Cardiac fibroblast (primary cell): ENCODE data around the gene AFF3.

Experiments used
- DNase-seq, 2 donors: peaks; one replicate each; pipeline versions ENCODE4 v3.0.0 to v3.0.0-alpha.2; 2010; ENCODE audit warnings: low read depth in 2 of 2
- H3K4me3 ChIP-seq, 2 donors: replicated peaks in 1 of 2; 1 replicate in 1 of 2; 2 replicates in 1 of 2; pipeline ENCODE4 v1.5.1; 2011; ENCODE audit warnings: low read depth in 2 of 2, low read length in 2 of 2, mild to moderate bottlenecking in 2 of 2, moderate library complexity in 1 of 2
- TF ChIP-seq, protein P1 (sequence below): IDR thresholded peaks from one replicate; pipeline ENCODE4 v1.5.1; 2011; ENCODE audit warnings: low read depth, mild to moderate bottlenecking, low read length, inconsistent platforms

The AFF3 gene

DNA sequence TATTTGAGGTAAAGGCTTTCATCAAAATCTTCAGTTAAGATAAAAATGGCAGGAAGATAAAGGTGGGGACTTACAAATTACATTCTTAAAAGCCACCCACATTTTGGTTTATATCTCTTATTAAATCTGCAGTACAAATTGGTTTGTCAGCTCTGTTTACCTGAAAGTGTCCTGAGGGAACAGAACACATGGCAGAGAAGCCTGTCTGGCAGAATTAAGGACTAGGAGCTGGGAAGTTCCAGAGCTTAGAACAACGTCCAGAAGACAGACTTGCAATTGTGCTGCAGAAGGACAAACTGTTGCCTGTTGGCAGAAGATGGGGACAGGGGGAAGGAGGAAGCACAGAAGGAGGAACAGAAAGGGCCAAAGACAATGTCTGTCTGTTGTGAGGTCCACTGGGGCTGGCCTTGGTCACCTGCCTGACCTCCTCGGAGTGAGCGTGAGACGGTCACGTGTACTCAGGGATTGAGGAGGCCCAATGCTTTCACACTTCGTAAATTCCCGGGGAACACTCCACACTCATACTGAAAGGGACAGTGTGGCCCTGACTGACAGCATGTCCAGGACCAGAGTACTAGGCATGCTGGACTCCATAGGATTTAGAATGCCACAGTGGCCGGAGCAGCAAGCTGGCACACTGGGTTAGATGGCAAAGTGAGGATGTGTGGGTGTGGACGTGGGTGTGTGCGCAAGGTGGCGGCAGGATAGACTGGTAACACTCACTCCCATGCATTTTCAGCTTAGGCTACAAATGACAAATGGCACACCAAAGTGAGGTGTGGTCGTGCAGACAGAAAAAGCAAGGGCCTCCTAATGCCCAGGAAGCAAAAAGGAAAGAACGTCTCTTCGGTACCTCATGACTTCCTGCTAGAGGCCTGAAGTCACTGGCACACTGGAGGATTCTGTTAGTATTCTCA lies 441.6 kb downstream of the AFF3 start:
- no peak overlapping the region for H3K4me3 ChIP-seq
- no peak for DNase-seq
- TF ChIP-seq, protein P1, sequence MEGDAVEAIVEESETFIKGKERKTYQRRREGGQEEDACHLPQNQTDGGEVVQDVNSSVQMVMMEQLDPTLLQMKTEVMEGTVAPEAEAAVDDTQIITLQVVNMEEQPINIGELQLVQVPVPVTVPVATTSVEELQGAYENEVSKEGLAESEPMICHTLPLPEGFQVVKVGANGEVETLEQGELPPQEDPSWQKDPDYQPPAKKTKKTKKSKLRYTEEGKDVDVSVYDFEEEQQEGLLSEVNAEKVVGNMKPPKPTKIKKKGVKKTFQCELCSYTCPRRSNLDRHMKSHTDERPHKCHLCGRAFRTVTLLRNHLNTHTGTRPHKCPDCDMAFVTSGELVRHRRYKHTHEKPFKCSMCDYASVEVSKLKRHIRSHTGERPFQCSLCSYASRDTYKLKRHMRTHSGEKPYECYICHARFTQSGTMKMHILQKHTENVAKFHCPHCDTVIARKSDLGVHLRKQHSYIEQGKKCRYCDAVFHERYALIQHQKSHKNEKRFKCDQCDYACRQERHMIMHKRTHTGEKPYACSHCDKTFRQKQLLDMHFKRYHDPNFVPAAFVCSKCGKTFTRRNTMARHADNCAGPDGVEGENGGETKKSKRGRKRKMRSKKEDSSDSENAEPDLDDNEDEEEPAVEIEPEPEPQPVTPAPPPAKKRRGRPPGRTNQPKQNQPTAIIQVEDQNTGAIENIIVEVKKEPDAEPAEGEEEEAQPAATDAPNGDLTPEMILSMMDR, result no peak

DNA sequence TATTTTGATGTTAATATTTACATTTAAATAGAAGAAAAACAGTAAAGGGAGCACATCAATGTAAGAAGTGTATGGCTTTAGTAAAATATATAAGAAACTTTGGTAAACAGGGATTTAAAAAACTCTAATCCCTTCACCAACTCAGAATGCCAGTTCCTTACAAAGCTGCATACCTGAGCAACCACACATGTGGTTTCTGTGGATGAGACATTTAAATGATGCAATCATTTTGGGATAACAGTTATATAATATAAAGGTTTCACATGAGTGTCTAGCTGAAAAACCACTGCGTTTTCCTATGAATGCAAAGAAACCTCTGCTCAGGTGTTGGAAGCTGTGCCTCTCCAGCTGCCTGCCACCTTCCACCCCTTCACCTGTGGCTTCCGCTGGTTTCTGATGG lies 443.5 kb downstream of the AFF3 start:
- TF ChIP-seq, protein P1, result no peak
- no peak for DNase-seq
- H3K4me3 ChIP-seq, result no peak overlapping the region

DNA sequence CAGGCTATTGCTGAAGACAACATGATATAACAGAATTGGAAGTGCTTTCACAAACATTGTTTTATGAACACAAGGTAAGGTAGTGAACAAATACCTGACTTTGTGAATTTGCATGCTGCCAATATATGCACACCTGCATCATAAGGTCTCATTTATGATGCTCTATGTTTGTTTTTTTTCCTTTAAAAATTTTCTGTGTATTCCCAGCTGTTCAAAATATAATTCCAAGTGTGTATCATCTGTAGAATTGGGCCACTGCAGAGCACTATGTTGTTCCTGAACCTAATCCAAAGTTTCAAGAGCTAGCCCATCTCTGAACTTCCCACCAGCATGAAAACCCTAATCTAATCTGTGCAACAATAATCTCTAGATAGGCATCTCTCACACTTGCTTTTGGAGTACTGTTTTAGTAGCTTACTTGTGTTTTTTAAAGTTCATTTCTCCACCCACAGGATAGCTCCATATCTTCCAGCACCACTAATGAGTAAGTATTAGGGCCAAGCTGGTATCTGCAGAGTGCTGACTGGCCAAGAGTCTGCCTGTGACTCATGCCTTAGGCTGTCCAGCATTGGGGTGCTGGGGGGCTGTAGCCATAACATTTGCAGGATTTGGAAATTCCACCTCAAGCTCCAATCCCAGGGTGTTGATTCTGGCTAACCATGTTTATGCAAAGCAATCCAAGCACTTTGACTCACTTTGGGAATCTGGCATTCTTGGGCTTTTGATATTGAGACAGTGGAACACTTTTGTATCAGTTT lies 444.4 kb downstream of the AFF3 start:
- peak; percentile 13 to 48 for DNase-seq
- TF ChIP-seq, protein P1, result no peak
- H3K4me3 ChIP-seq, result no peak overlapping the region

DNA sequence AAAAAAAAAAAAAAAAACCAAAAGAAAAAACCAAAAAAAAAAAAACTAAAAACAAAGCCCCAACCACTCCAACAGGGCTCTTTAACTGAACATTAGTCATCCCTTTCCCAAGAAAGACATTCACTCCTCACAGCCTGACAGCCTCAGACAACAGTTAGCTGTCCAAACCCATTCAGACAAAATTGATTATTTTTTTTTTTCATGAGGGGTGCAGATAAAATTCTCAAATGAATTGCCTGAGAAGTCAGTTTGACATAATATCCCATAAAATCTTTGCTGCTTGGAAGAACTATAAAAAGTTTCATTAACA lies 446.5 kb downstream of the AFF3 start:
- TF ChIP-seq, protein P1, result no peak
- no peak overlapping the region for H3K4me3 ChIP-seq
- DNase-seq, result no peak

DNA sequence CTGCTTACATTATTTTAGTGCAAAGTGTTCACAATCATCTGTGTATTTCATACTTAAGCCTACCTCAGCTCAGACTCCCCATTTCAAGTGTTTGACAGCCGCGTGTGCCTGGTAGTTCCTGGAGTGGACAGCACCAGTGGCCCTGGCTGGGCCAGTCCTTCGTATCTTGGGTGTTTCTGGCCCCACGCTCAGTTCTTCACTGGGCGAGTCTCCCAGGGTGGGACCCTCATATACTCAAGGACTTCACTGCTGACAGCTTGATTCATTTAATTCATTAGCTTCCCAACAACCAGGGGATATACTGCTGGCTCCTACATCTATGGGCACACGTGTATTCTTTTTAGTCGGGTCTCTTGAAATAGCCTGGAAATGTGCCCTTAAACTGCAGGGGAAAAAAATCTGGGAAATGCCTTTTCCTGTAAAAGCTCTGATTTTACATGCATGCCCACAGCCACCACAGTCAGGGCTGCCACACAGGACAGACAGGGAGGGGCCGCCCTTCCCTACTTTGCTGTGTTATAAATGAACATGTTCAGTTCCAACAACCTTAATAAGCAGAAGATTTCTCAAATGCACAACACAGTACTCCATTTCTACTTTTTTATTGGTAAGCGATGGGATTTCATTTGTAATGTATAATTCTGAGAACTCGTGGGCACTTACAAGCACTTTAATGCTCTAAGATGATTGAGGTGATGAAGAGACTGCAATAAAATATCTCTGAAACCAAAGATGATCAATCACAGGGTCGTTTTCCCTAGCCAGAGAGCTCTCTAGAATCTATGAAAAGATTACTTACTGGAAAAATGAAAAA lies 447.1 kb downstream of the AFF3 start:
- TF ChIP-seq, protein P1, result no peak
- DNase-seq, result no peak
- H3K4me3 ChIP-seq, result no peak overlapping the region

DNA sequence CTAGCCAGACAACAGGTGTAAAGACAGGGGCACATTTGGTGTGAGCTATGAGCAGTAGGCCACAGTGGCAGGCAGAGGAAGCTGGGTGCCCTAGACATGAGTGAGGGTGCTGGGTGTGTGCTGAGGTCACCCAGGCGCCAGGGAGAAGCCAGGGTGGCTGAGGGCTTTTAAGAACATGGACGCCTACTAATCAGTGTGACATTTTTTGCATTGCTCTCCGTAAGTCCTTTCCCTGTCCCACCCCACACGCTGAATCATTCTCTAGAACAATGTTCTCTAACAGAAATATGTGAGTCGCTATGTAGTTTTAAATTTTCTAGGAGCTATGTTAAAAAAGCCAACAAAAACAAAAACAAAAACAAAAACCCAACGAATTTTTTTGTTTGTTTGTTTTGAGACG lies 448.1 kb downstream of the AFF3 start:
- TF ChIP-seq, protein P1, result no peak
- DNase-seq, result no peak
- no peak overlapping the region for H3K4me3 ChIP-seq
